Measurements from ENCODE around the gene TAGLN. TPM values are rescaled to one million over a fixed set of nuclear protein-coding genes. Genes with fewer than 3 reads are reported as not detected.

Gene TAGLN
- polyA plus RNA-seq, 1 experiment, result 3,100 TPM

GRCh38 chr11:117255966-117256365, 56.8 kb downstream of the TAGLN start:
- Histone ChIP-seq H3K27me3 (ENCODE audit: control insufficient read depth, insufficient read depth, low read length) (no peaks in the 10 kb centered on the region), H3K27ac (ENCODE audit: low read depth, low read length) (no peak overlapping the region), H3K9me3 (ENCODE audit: control insufficient read depth, insufficient read depth, low read length) (no peaks in the 10 kb centered on the region), H3K4me3 (ENCODE audit: low read depth, low read length) (no peak overlapping the region)
- no peak for TF ChIP-seq CTCF (IDR thresholded peaks at IDR 0.05; ENCODE audit: low read depth, low read length)
- DNase-seq (ENCODE audit: low read depth, low spot score), result no peak
- CTCF ChIA-PET, result interaction anchor here (0.6 to 1.1 kb wide), 3 partner anchors 8 to 29 kb away, joined by 3 to 9 read pairs (median 3); no protein-coding TSS in a partner anchor
- POLR2A ChIA-PET, result no interaction called here

DNA sequence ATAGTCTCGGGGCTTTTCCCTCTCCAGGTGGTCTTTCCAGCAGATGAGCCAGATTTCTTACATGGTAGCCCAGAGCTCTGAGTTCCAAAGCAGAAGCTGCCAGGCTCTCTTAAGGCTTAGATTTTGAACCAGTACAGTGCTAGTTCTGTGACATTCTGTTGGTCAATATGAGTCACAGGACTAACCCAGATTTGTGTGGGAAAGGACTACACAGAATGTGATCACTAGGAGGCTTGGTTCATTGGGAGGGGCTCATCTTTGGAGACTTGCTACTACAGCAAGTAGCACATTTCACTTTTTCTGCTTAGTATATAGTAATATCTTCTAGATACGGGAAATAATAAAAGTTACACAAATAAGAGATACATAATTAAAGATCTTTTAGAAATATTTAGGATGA, 57.4 kb downstream of the TAGLN start:
- POLR2A ChIA-PET, result no interaction called here

More for the DNA sequence above, 57.4 kb downstream of the TAGLN start:
- CTCF ChIA-PET, result interaction anchor here (0.6 to 1.1 kb wide), 3 partner anchors 8 to 30 kb away, joined by 3 to 9 read pairs (median 3); no protein-coding TSS in a partner anchor
- H3K4me3 ChIP-seq (ENCODE audit: low read depth, low read length), result no peak overlapping the region
- TF ChIP-seq CTCF (IDR thresholded peaks at IDR 0.05; ENCODE audit: low read depth, low read length), result no peak
- H3K9me3 ChIP-seq (ENCODE audit: control insufficient read depth, insufficient read depth, low read length), result no peaks in the 10 kb centered on the region
- no peak for DNase-seq (ENCODE audit: low read depth, low spot score)
- H3K27ac ChIP-seq (ENCODE audit: low read depth, low read length), result no peak overlapping the region
- H3K27me3 ChIP-seq (ENCODE audit: control insufficient read depth, insufficient read depth, low read length), result no peaks in the 10 kb centered on the region

Other genes with a start within 250 kb of the TAGLN start
- gene SIK3, start 100.9 kb upstream of the TAGLN start, polyA plus RNA-seq (2011; rRNA removed), result 9.0 and 12.6 TPM in 2 replicates
- gene PAFAH1B2, start 55.1 kb upstream of the TAGLN start, polyA plus RNA-seq (2011; rRNA removed), result 46.1 and 48.8 TPM in 2 replicates
- 32.5 and 45.0 TPM in 2 replicates for gene SIDT2, start 20.6 kb upstream of the TAGLN start, polyA plus RNA-seq (2011; rRNA removed)
- gene PCSK7, start 32.7 kb downstream of the TAGLN start, polyA plus RNA-seq (2011; rRNA removed), result 23.5 and 26.9 TPM in 2 replicates
- gene RNF214, start 33.3 kb downstream of the TAGLN start, polyA plus RNA-seq (2011; rRNA removed), result 15.1 and 15.2 TPM in 2 replicates
- gene BACE1-AS, start 92.0 kb downstream of the TAGLN start, polyA plus RNA-seq (2011; rRNA removed), result 5.4 and 6.3 TPM in 2 replicates
- gene BACE1, start 116.9 kb downstream of the TAGLN start, polyA plus RNA-seq (2011; rRNA removed), result 41.3 and 48.2 TPM in 2 replicates
- 19.5 and 22.5 TPM in 2 replicates for gene CEP164, start 128.5 kb downstream of the TAGLN start, polyA plus RNA-seq (2011; rRNA removed)